Heart left ventricle (tissue), 13 donors: Measurements from ENCODE around the gene SNAP91.

ENCODE experiments used
- CTCF ChIP-seq, 12 donors: fragments of 200-600 bp; sonication (generic) in 4 of 12; IDR thresholded peaks; one replicate each; pipeline versions ENCODE4 v1.5.0 to v1.8.0; 2018 to 2022; ENCODE audit warnings: antibody characterized with exemption in 12 of 12, mild to moderate bottlenecking in 5 of 12
- POLR2A ChIP-seq, 2 donors: fragments of 450-650 bp; IDR thresholded peaks; one replicate each; pipeline ENCODE4 v1.6.1; 2017; ENCODE audit warnings: antibody characterized with exemption in 2 of 2, mild to moderate bottlenecking in 2 of 2, moderate library complexity in 2 of 2
- donor health status: ischemic (EF 13 %, LVEDD 7.1; RV severe dilation, severe dysfunction).
- donor health status: DM: no; HTN: yes; CAD: no.
- donor health status: DM: no; HTN: no; CAD: no.
- donor health status: ischemic (EF 25% LVEDD 6.9; RV normal size, moderate dysfunction).
- donor health status: ischemic (EF 25% LVEDD 5.7; RV mildly dilated, moderate dysfunction).
- donor health status: ischemic (EF 35%, LVEDD 5.7; RV mildly dilated, moderate dysfunction).
- donor health status: nonischemic (EF 11% LVEDD 7.7; RV severe dilation, severe dysfunction).
- donor health status: DM: yes; HTN: yes; CAD: no.
- donor health status: PGD.
- donor health status: ischemic (EF 29% LVEDD 5.4; RV normal size, mild dysfunction).
- donor health status: nonischemic (EF 23%, LVEDD 6.1; RV moderate dilation, normal function).

- TF ChIP-seq CTCF (IDR thresholded peaks at IDR 0.05) = no peak
- TF ChIP-seq POLR2A (IDR thresholded peaks at IDR 0.05) = no peak
These were observed 99.7 kb downstream of the SNAP91 start for GRCh38 chr6:83609248-83609647.
